Activated CD4-positive, CD25-positive, alpha-beta regulatory T cell treated with anti-CD3 and anti-CD28 coated beads, Interleukin-2, amount 50 U/mL, for 24 hours (primary cell): Measurements from ENCODE around the gene COX8A.
A peak's percentile ranks its signal among the peaks of the same experiment; 100 is the strongest.
"Not testable (repeated sequence)": the region's sequence is repeated elsewhere in the genome, so short reads cannot be mapped to it uniquely, and the experiment has no call there.

Experiments
- ATAC-seq, 2 donors: fragments of 150-1000 bp; cut with Tn5 transposase; one replicate each; pipeline ENCODE4 v1.10.0; 2021; ENCODE audit warnings: mild to moderate bottlenecking in 1 of 2, moderate library complexity in 1 of 2

The COX8A gene

GRCh38 chr11:63970902-63971301 is 3.5 kb upstream of the COX8A start:
- ATAC-seq = no peak

GRCh38 chr11:63973912-63974258 is 535 bp upstream of the COX8A start:
- ATAC-seq = not testable (repeated sequence)

DNA sequence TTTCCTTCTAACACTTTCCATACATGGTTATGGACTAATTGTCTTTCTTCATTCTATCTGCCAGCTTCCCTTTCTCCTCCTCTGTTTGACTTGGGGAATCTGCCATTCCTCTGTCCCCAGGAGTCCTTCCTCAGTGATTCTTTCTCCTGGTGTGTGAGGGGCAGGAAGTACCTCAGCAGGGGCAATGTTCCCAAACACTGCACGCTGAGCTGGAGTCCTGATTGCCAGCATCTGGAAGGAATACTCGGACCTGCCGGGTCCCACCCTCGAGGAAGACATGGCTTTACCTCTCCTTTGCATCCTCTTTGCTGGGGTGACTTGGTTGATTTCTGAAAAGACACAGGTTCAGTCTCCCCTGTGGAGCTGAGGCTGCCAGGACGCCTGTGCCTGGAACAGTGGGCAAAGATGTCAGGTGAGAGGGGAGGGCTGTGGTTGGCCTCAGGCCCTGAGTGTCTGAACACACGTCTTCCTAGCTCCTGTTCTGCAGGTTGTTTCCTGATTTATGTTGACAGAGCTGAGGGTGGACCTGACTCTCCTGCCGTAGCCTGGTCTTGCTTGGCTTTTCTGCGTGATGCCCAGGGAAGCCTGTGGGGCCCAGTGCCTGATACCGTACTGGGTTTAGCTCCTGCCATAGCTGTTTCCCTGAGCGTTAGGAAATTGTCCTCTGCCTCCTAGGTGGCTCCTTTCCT is 4.3 kb downstream of the COX8A start:
- no peak for ATAC-seq

DNA sequence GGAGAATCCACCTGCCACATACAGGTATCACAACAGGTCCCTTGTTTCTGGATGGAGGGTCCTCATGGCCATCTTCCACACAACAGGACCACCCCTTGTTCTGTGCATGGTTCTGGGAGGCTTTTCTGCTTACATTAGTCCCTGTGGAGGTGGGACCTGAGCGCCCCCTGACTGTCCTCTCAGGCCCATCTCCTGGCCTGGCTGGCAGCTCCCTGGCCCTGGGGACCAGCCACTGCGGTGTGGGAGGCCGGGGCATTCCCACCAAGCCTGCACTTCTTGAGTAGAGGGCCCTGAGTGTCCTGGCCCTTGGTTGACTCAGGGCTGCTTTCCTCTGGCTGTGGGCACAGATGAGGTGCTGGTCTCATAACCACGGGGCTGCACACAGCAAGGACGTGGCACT is 5.0 kb downstream of the COX8A start:
- no peak for ATAC-seq

- peak; percentile 80 to 83 for ATAC-seq
These were observed 11.4 kb downstream of the COX8A start for GRCh38 chr11:63985812-63986155.

DNA sequence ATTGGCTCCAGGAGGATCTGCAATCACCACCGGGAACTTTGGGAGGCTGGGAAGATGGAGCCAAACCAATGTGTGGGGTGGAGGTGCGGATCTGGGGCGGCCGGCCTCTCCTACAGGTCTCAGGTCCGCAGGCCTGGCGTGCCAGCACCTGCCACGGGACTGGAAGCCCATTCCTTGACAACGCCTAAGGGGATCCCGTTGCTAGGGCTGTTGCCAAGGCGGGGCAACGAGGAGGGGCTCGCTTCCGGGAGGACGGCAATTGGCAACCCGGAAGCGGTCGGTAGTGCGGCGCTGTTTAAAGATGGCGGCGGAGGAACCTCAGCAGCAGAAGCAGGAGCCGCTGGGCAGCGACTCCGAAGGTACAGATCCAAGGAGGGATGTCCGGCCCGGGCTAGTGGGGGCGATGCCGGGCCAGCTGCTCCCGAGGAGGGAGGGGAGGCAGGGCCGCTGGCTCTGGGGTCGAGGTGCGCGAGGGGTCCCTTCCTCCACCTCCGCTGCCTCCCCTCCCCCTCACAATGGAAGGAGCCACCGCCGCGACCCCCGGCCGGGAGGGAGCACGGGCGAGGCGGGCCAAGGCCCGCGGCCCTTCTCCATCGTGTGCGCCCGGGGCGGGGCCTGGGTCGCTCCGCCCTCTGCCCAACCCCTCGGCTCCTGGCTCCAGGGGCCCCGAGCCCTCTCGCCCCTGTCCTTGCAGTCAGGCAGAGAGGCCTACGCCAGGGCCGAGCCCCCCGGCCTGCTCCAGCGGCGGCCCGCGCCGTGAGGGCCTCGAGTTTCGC is 11.9 kb downstream of the COX8A start, which contains the start of gene OTUB1:
OTUB1 (plus strand) TSS at position 283 of the 776 bp plus-strand sequence; CDS start at position 302, 19 bp downstream.
- ATAC-seq = peak; percentile 94 to 96

GRCh38 chr11:63986932-63987513 is 12.6 kb downstream of the COX8A start:
- no peak for ATAC-seq

DNA sequence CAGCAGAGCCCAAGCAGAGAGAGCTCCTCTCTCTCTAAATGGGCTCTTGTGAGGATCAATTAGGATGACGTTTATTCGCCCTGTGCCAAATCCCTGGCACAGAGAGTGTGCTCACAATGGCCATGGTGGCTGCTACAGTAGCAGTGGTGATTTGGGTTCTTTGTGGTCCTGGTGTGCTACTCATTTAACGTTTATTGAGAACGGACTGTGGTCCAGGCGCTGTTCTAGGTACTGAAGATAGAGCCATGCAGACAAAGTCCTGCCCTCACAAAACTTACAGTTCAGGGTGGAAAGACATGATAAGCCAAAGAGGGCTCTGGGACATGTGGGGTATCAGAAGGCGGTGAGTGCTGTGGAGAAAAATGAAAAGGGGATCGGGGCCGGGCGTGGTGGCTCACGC is 17.1 kb downstream of the COX8A start:
- no peak for ATAC-seq

DNA sequence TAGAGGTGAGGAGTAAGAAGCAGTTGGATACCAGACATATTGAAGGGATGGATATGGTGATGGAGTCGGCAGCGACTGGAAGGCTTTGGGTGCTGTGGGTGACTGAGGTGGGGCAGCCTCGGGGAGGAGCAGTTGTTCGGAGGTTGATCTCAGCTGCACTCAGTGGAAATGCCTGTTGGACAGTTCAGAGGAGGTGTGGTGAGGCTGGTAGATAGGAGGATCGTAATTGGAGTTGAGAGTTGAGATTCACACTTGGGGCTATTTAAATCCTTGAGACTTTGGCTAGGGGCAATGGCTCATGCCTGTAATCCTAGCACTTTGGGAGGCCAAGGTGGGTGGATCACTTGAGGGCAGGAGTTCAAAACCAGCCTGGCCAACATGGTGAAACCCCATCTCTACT is 18.7 kb downstream of the COX8A start:
- ATAC-seq = no peak

DNA sequence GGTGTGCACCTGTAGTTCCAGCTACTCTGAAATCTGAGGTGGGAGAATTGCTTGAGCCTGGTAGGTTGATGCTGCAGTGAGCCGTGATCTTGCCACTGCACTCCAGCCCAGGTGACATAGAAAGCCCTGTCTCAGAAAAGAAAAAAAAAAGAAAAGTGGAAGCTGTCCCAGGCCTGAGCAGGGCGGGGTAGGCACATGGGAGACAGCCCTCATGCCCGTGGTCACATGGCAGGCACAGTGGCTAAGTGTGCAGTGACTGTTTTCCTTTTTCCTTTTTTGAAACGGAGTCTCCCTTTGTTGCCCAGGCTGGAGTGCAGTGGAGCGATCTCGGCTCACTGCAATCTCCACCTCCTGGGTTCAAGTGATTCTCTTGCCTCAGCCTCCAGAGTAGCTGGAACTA is 19.6 kb downstream of the COX8A start:
- ATAC-seq = no peak

GRCh38 chr11:63996512-63996911 is 22.1 kb downstream of the COX8A start:
- ATAC-seq = no peak

DNA sequence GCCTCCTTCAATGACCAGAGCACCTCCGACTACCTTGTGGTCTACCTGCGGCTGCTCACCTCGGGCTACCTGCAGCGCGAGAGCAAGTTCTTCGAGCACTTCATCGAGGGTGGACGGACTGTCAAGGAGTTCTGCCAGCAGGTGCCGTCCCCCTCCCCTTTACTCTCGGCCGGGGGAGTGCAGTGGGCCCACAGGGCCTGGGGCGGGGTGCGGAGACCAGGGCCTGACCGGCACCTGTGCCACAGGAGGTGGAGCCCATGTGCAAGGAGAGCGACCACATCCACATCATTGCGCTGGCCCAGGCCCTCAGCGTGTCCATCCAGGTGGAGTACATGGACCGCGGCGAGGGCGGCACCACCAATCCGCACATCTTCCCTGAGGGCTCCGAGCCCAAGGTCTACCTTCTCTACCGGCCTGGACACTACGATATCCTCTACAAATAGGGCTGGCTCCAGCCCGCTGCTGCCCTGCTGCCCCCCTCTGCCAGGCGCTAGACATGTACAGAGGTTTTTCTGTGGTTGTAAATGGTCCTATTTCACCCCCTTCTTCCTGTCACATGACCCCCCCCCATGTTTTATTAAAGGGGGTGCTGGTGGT is 22.8 kb downstream of the COX8A start:
- no peak for ATAC-seq

- ATAC-seq = no peak
These were observed 23.4 kb downstream of the COX8A start for GRCh38 chr11:63997801-63998337.

DNA sequence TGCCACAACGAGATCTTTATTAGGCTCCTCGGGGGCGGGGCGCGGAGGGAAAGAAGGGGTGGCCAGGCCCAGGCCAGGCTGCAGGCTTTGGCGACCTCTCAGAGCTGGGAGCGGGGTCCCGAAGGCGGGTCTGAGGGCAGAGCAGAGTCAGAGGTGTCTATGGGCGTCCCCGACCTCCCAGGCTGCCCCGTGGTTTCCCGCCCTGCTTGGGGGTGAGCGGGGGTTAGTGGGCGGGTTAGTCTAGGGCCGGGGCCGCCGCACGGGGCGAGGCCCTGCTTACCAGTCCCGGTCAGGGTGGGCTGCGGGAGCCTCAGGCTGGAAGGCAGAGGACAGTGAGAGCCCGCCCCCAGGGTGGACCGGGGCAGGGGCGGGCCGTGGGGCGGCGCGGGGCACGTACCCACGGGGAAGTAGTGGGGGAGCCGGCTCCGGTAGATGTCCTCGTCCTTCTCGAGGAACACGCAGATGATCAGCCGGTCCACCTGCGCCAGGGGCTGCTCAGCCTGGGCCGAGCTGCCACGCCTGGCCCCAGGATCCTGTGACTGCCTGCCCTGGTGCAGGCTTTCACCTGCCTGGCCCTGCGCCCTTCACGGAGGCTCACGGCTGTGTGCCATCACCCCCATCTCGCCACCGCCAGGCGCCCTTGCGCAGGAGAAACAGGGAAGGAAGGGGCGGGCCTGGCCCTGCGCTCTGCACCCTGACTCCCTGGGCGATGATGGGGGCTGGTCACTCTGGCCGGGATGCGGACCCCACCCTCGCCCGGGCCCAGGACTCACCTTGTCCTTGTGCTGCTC is 24.3 kb downstream of the COX8A start:
- no peak for ATAC-seq

GRCh38 chr11:63999349-64000025 is 25.1 kb downstream of the COX8A start:
- ATAC-seq = peak; percentile 62 to 64

DNA sequence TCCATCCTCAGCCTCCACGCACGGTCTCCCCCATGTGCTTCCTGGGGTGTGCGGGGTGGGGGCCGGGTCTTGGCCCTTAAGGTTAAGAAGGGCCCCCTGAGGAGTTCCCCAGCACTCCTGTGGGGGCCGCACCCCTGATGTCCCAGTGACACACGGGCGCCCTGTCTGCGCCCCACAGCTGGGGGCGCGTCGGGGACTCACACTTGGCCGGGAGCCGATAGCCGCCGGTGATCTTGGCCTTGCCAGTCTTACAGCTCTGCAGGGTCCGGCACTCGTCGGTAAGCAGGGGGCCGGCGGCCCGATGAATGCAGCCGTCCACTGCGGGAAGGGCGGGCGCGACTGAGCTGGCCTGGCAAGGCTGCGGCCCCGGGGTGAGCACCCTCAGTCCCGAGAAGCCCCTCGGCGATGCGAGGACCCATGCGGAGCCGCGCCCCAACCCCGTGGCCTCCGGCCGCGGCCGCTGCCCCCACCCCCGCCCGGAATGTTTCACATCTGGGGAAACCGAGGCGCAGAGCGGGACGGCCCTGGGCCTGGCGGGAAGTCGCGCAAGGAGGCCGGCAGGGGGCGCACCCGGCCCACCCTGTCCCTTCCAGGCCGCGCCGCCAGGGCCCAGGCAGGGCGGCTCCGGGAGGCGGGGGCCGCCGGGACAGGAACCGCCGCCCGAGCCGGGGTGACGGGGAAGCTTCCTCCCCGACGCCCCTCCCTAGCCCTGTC is 25.8 kb downstream of the COX8A start:
- ATAC-seq = peak; percentile 78 to 79

DNA sequence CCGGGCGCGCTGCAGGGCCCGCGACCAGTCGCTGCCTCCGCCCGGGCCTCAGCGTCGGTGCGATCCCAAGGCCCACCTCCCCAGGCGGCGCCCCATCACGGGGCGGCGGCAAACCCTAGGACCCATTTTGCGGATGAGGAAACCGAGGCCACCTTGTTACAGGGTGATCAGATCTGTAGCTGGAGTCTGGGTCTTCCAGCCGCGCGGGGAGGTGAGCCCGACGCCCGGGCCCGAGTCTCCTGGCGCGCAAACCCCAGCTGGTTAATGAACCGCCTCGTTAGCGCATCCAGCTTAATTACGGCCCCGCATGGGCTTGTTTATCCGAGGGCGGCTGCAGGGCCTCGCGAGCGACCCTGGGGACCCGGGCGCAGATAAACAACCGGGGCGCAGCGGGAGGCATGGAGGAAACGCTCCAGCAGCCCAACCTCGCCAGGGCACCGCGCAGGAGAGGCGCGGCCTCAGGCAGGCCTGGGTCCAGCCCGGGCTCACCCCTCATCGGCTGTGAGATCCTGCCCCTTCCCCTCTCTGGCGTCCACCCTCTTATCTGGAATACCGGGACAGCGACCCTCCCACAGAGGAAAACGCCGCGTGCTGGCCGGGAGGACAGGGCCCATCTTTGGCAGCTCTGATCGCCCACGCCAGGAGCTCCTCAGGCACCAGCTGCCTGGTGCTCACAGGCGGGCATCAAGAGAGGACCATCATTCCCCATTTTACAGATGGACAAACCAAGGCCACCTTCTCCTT is 26.5 kb downstream of the COX8A start:
- ATAC-seq = peak in 1 of 2 donors; percentile 1

GRCh38 chr11:64001484-64002420 is 27.3 kb downstream of the COX8A start:
- no peak for ATAC-seq
